ENCODE results near the gene CXCR6. TPM values are rescaled to one million over a fixed set of nuclear protein-coding genes. Genes with fewer than 3 reads are reported as not detected.

The CXCR6 gene
- total RNA-seq, 1 donor from 2014 or later: not detected

DNA sequence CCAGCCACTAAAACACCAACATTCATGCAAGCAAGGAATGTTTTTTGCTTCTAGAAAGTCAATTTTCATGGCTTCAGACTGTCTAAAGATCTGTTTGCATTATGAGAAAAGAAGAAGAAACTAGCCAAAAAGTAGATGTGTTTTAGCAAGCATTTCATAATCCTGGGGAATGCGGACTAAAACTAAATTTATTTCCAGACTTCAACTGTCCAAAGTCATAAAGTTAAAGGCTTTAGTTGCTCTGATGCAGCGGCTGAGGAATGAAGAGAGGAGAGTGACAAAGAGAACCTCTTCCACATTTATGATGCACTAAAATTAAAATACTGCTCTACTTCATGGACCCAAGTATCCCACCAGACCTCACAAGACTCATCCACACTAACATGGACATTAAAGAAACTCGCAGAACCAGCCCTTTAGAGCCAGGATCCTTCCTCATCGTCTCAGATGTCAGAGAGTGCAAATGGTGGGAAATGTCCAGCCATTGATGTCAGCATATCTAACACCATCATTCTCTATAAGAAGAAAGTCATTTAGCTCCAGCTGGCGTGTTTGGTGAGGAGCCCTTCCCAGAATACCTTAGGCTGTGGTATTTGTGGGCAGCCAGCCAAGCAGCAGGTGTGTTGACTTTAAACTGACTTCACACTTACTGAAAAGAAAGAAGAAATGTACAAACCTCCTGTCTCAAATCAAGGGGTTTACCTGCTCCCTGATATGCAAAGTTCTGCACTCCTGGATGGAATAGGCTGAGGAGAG is 34.9 kb downstream of the CXCR6 start:
- Mint-ChIP-seq H3K4me1 (ENCODE audit: unreplicated experiment) (no peaks in the 10 kb centered on the region), H3K4me3 (ENCODE audit: unreplicated experiment) (no peak overlapping the region), H3K9me3 (ENCODE audit: unreplicated experiment) (no peaks in the 10 kb centered on the region), H3K27me3 (ENCODE audit: unreplicated experiment) (no peaks in the 10 kb centered on the region), H3K27ac (ENCODE audit: unreplicated experiment) (no peak overlapping the region), H3K36me3 (ENCODE audit: unreplicated experiment) (peaks cover 54% of the 10 kb centered on the region)
- no peak for DNase-seq (ENCODE audit: extremely low spot score, unreplicated experiment)
- TF ChIP-seq, protein P1, sequence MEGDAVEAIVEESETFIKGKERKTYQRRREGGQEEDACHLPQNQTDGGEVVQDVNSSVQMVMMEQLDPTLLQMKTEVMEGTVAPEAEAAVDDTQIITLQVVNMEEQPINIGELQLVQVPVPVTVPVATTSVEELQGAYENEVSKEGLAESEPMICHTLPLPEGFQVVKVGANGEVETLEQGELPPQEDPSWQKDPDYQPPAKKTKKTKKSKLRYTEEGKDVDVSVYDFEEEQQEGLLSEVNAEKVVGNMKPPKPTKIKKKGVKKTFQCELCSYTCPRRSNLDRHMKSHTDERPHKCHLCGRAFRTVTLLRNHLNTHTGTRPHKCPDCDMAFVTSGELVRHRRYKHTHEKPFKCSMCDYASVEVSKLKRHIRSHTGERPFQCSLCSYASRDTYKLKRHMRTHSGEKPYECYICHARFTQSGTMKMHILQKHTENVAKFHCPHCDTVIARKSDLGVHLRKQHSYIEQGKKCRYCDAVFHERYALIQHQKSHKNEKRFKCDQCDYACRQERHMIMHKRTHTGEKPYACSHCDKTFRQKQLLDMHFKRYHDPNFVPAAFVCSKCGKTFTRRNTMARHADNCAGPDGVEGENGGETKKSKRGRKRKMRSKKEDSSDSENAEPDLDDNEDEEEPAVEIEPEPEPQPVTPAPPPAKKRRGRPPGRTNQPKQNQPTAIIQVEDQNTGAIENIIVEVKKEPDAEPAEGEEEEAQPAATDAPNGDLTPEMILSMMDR (IDR thresholded peaks at IDR 0.05): no peak

DNA sequence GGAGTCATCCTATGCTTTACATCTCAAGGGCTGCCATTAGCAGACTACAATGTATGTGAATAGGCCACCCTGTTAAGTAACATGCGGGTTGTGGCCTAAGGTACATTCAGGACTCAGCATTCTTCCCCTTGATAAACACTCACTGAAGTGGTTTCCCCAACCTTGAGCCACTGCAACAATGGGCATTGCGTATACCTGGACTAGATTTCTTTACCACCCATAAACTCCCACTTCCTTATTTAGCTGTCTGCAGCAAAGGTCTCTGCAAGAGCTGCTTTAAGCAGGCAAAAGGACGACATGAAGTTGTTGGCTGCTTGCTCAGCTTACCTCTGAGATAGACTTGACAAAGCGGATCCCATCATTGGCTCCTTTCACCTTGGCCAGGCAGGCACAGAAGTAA is 36.1 kb downstream of the CXCR6 start:
- H3K4me1 Mint-ChIP-seq (ENCODE audit: unreplicated experiment): no peaks in the 10 kb centered on the region
- no peaks in the 10 kb centered on the region for H3K27me3 Mint-ChIP-seq (ENCODE audit: unreplicated experiment)
- H3K36me3 Mint-ChIP-seq (ENCODE audit: unreplicated experiment): peaks cover 58% of the 10 kb centered on the region
- no peak for DNase-seq (ENCODE audit: extremely low spot score, unreplicated experiment)
- H3K27ac Mint-ChIP-seq (ENCODE audit: unreplicated experiment): no peak overlapping the region
- H3K4me3 Mint-ChIP-seq (ENCODE audit: unreplicated experiment): no peak overlapping the region
- TF ChIP-seq, protein P1 (IDR thresholded peaks at IDR 0.05): no peak
- H3K9me3 Mint-ChIP-seq (ENCODE audit: unreplicated experiment): no peaks in the 10 kb centered on the region

DNA sequence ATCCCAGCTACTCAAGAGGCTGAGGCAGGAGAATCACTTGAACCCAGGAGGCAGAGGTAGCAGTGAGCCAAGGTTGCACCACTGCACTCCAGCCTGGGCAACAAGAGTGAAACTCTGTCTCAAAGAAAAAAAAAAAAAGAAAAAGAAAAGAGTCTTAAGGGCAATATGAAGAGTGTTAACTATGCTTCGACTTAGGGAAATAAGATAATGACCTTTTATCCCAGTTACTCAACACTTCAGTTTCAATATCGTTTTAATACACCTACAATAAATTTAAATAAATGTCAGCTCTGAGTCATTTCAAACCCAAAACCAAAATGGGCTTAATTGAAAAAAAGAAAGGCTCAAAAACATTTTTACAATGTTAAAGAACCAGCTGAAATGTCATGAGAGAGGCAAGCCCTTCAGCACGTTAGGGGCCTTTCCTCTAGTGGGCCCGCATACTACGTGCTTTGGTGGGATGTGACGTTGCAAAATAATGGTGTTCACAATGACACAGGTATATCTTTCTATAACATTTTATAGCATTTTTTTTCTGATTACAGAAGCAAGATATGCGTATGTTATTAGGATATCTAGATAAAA is 37.1 kb downstream of the CXCR6 start:
- Mint-ChIP-seq H3K9me3 (ENCODE audit: unreplicated experiment) (no peaks in the 10 kb centered on the region), H3K4me3 (ENCODE audit: unreplicated experiment) (no peak overlapping the region), H3K36me3 (ENCODE audit: unreplicated experiment) (peaks cover 53% of the 10 kb centered on the region), H3K4me1 (ENCODE audit: unreplicated experiment) (no peaks in the 10 kb centered on the region), H3K27me3 (ENCODE audit: unreplicated experiment) (no peaks in the 10 kb centered on the region), H3K27ac (ENCODE audit: unreplicated experiment) (no peak overlapping the region)
- no peak for DNase-seq (ENCODE audit: extremely low spot score, unreplicated experiment)
- TF ChIP-seq, protein P1 (IDR thresholded peaks at IDR 0.05): no peak

DNA sequence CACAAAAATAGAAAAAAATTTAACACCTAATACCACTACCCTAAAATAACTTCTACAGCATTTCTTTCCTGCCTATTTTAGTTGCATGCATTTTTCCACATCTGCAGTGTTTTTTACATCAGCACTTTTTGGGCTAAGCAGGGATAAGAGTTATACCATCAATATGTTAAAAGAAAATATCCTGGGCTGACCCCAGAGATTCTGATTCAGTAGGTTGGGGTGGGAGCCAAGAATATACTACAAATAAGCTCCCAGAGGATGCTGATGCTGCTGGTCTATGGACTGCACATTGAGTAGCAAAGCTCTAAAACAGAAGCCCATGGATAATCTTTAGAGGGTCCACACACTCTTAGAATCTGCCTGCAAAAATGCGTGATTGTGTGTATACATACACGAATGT is 37.6 kb downstream of the CXCR6 start:
- Mint-ChIP-seq H3K9me3 (ENCODE audit: unreplicated experiment) (no peaks in the 10 kb centered on the region), H3K4me3 (ENCODE audit: unreplicated experiment) (no peak overlapping the region), H3K36me3 (ENCODE audit: unreplicated experiment) (peaks cover 48% of the 10 kb centered on the region), H3K4me1 (ENCODE audit: unreplicated experiment) (no peaks in the 10 kb centered on the region), H3K27ac (ENCODE audit: unreplicated experiment) (no peak overlapping the region), H3K27me3 (ENCODE audit: unreplicated experiment) (no peaks in the 10 kb centered on the region)
- TF ChIP-seq, protein P1 (IDR thresholded peaks at IDR 0.05): no peak
- DNase-seq (ENCODE audit: extremely low spot score, unreplicated experiment): no peak

DNA sequence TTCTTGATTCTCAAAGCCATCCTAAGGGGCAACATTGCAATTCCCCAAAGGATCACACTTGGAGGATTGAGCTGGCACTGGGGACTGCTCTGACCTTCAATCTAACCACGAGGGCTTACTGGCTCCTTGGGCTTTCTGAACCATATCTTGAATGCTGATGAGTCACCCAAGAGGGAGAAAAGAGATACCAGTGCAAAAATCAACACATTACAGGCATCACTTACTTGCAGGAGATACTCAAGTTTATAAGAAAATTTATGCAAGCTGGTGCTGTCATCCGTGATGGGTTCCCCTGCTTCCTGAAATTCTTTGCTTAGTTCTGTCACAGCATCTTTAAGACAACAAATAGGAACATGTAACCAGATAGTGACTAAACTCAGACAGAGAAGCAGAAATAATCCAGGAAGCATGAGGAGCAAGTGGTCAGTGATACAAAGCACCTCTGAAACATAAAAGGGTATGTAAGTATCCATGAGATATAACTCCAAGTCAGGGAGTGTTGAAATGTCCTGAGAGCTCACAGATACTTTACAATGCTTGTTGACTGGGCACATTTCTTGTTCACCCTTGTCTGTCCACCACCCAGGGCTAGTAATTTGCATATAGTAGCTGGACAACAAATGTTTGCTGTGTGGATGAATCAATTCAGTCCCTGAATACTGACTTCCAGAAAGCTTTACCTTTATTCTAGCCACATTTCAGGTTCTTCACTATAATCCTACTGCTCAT is 38.2 kb downstream of the CXCR6 start:
- TF ChIP-seq, protein P1 (IDR thresholded peaks at IDR 0.05): no peak
- H3K27me3 Mint-ChIP-seq (ENCODE audit: unreplicated experiment): no peaks in the 10 kb centered on the region
- peaks cover 43% of the 10 kb centered on the region for H3K36me3 Mint-ChIP-seq (ENCODE audit: unreplicated experiment)
- no peak overlapping the region for H3K27ac Mint-ChIP-seq (ENCODE audit: unreplicated experiment)
- no peaks in the 10 kb centered on the region for H3K9me3 Mint-ChIP-seq (ENCODE audit: unreplicated experiment)
- H3K4me3 Mint-ChIP-seq (ENCODE audit: unreplicated experiment): no peak overlapping the region
- DNase-seq (ENCODE audit: extremely low spot score, unreplicated experiment): no peak
- H3K4me1 Mint-ChIP-seq (ENCODE audit: unreplicated experiment): peaks cover 5% of the 10 kb centered on the region

Measured in osteocyte (in vitro differentiated cells).